Duodenal mucosa (tissue), 2 donors: ENCODE results near the gene SNAI3.
A peak's percentile ranks its signal among the peaks of the same experiment; 100 is the strongest.

Source experiments
- H3K27ac ChIP-seq: one replicate; pipeline ENCODE4 v1.7.0; 2013; ENCODE audit warnings: low read depth, low read length
- H3K27me3 ChIP-seq, 2 donors: one replicate each; pipeline ENCODE4 v1.7.0; 2013; ENCODE audit warnings: low read length in 2 of 2, control low read depth in 1 of 2; ENCODE audit not compliant: insufficient read depth in 2 of 2, control insufficient read depth in 1 of 2
- H3K36me3 ChIP-seq, 2 donors: one replicate each; pipeline ENCODE4 v1.7.0; 2013; ENCODE audit warnings: low read length in 2 of 2, control low read depth in 1 of 2; ENCODE audit not compliant: insufficient read depth in 2 of 2, control insufficient read depth in 1 of 2
- H3K4me1 ChIP-seq, 2 donors: one replicate each; pipeline ENCODE4 v1.7.0; 2013; ENCODE audit warnings: low read length in 2 of 2, control low read depth in 1 of 2; ENCODE audit not compliant: insufficient read depth in 2 of 2, control insufficient read depth in 1 of 2
- H3K4me3 ChIP-seq, 2 donors: one replicate each; pipeline ENCODE4 v1.7.0; 2013; ENCODE audit warnings: low read length in 2 of 2, low read depth in 1 of 2
- H3K9ac ChIP-seq, 2 donors: one replicate each; pipeline ENCODE4 v1.7.0; 2013; ENCODE audit warnings: low read length in 2 of 2, low read depth in 1 of 2
- H3K9me3 ChIP-seq, 2 donors: one replicate each; pipeline ENCODE4 v1.7.0; 2013; ENCODE audit warnings: low read length in 2 of 2, control low read depth in 1 of 2; ENCODE audit not compliant: control insufficient read depth in 1 of 2

SNAI3 gene

DNA sequence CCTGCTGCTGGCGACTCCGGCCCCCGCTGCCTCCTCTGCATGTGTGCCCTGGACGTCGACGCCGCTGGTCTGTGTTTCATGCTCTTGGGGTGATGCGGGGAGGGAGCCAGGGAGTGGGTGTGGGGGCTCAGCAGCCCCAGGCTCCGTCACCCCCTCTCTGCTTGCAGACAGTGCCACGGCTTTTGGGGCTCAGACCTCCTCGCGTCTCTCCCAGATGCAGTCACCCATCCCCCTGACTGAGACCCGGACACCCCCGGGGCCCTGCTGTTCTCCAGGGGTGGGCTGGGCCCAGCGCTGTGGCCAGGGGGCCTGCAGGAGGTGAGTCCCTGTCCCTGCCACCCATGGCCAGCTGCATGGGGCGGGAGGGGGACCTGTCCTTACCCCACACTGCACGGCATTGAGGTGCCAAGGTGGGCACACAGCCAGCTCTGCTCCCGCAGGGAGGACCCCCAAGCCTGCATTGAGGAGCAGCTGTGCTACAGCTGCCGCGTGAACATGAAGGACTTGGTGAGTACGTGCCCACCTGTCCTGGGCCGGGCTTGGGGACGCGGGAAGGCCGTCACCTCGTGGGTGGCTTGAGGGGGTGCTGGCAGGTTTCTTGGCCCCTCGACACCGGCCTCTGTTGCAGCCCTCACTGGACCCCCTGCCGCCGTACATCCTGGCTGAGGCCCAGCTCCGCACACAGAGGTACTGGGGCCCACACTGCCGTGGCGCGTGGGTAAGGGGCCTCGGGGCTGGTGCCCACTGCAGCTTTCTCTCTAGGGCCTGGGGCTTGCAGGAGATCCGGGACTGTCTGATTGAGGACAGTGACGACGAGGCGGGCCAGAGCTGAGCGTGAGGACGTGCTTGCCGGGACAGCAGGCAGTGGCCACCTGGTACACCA, 28.4 kb upstream of the SNAI3 start:
- H3K36me3 ChIP-seq: peaks cover 39 to 68% of the 10 kb centered on the region in 2 donors

DNA sequence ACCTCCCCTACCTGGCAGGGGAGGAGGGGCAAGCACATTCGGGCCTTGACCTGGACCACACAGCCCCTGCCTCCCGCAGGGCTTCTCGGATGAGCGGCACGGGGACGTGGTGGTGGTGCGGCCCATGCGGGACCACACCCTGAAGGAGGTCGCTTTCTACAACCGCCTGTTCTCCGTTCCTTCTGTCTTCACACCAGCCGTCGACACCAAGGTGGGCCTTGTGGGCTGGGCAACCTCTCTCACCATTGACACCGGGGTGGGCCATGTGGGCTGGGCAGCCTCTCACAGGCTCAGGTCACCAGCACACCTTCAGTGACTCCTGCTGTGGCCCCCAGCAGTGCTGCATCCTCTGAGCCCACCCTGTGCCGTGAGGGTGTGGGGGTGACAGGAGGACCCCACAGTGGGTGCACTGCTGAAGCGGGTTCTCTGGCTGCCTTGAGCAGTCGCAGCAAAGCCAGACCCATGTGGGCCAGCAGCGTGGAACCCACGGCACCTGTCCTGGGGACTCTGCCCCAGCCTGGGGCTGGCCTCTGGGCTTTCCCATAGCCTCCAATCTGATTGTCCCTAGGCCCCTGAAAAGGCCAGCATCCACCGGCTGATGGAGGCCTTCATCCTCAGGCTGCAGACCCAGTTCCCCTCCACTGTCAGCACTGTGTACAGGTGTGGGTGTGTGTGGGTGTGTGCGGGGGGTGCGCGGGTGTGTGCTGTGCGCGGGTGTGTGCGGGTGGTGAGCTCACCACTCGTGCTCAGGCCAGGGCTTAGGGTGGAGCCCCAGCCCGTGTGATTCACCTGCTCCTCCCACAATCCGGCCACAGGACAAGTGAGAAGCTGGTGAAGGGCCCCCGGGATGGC, 27.5 kb upstream of the SNAI3 start:
- no peak overlapping the region for H3K9ac ChIP-seq
- H3K4me1 ChIP-seq: no peaks in the 10 kb centered on the region
- no peaks in the 10 kb centered on the region for H3K27me3 ChIP-seq
- no peak overlapping the region for H3K27ac ChIP-seq
- no peak overlapping the region for H3K4me3 ChIP-seq
- peaks cover 31 to 60% of the 10 kb centered on the region in 2 donors for H3K36me3 ChIP-seq
- no peaks in the 10 kb centered on the region for H3K9me3 ChIP-seq

More for the DNA sequence above, 28.4 kb upstream of the SNAI3 start:
- no peaks in the 10 kb centered on the region for H3K9me3 ChIP-seq
- no peak overlapping the region for H3K9ac ChIP-seq
- H3K27me3 ChIP-seq: no peaks in the 10 kb centered on the region
- no peaks in the 10 kb centered on the region for H3K4me1 ChIP-seq
- no peak overlapping the region for H3K4me3 ChIP-seq
- H3K27ac ChIP-seq: no peak overlapping the region

DNA sequence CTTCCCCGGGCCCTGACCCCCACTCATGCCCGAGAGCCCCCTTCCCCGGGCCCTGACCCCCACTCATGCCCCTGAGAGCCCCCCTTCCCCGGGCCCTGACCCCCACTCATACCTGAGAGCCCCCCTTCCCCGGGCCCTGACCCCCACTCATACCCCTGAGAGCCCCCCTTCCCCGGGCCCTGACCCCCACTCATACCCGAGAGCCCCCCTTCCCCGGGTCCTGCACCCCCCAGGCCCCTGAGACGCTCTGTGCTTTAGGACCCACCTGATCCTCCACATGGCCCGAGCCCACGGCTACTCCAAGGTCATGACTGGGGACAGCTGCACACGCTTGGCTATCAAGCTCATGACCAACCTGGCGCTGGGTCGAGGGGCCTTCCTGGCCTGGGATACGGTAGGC, 26.7 kb upstream of the SNAI3 start:
- H3K9ac ChIP-seq: no peak overlapping the region
- no peaks in the 10 kb centered on the region for H3K9me3 ChIP-seq
- H3K36me3 ChIP-seq: peaks cover 28 to 52% of the 10 kb centered on the region in 2 donors
- no peaks in the 10 kb centered on the region for H3K4me1 ChIP-seq
- no peaks in the 10 kb centered on the region for H3K27me3 ChIP-seq
- no peak overlapping the region for H3K27ac ChIP-seq
- no peak overlapping the region for H3K4me3 ChIP-seq

DNA sequence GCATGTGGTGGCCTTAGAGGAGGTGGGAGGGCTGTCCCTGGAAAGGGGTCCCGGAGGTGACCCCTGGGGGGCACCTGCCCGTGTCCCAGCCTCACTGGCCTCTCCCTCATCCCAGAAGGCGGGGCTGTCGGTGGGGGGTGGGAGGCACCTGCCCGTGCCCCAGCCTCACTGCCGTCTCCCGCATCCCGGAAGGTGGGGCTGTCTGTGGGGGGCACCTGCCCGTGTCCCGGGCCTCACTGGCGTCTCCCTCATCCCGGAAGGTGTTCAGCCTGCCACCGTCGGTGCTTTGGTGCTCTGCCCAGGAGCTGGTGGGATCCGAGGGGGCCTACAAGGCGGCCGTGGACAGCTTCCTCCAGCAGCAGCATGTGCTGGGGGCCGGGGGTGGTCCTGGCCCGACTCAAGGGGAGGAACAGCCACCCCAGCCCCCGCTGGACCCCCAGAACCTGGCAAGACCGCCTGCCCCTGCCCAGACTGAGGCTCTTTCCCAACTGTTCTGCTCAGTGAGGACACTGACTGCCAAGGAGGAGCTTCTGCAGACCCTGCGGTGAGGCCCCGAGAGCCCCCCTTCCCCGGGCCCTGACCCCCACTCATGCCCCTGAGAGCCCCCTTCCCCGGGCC, 26.2 kb upstream of the SNAI3 start:
- peaks cover 22 to 47% of the 10 kb centered on the region in 2 donors for H3K36me3 ChIP-seq
- H3K4me3 ChIP-seq: no peak overlapping the region
- H3K4me1 ChIP-seq: peaks cover under 1 to 1% of the 10 kb centered on the region in 2 donors
- H3K27me3 ChIP-seq: no peaks in the 10 kb centered on the region
- H3K27ac ChIP-seq: no peak overlapping the region
- H3K9me3 ChIP-seq: no peaks in the 10 kb centered on the region
- no peak overlapping the region for H3K9ac ChIP-seq

DNA sequence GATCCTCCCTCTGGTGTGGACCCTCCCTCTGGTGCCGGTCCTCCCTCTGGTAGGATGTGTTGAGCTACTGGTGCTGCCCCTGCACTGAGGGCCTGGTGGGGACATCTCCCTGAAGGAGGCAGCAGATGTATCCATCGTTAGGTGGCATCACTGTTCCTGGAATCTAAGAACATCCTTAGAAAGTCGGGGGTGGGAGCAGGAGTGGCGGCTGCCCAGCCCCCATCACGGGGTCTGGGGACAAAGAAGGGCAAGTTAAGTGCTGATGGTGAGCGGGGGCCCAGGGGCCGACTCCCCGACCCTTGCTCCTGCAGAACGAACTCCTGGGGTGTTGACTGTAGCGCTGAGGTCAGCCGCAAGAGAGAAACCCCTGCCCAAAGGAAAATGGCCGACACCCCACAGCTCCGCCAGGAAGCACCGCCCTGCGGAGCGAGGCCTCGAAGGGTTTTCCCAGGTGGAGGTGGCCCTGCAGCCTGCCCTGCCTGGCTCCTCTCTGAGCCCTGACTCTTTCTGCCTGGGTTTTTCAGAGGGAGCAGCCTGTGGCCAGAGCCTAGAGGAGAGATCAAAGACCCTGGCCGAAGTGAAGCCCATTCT, 25.5 kb upstream of the SNAI3 start:
- Histone ChIP-seq H3K4me3 (no peak overlapping the region), H3K9ac (no peak overlapping the region), H3K4me1 (peaks cover 7% of the 10 kb centered on the region in 2 donors), H3K27ac (no peak overlapping the region), H3K27me3 (no peaks in the 10 kb centered on the region), H3K36me3 (peaks cover 15 to 41% of the 10 kb centered on the region in 2 donors), H3K9me3 (no peaks in the 10 kb centered on the region)

DNA sequence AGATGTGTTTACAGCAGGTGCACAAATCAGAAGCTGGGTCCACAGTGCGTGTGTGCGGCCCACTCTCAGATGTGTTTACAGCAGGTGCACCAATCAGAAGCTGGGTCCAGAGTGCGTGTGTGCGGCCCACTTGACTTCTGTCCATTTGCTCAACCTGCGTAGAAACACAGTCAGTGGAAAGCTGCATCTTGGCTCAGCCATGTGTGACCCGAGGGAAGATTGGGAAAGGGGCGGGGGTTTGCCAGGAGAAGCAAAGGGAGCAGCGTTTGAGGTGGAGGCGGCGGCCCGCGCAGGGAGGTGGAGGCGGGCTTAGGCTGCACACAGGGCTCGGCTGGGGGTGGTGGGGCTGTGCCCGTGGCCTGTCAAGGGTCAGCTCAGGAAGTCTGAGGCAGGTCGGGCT, 24.2 kb upstream of the SNAI3 start:
- no peak overlapping the region for H3K27ac ChIP-seq
- H3K27me3 ChIP-seq: no peaks in the 10 kb centered on the region
- H3K4me1 ChIP-seq: peaks cover 8 to 10% of the 10 kb centered on the region in 2 donors
- H3K4me3 ChIP-seq: no peak overlapping the region
- no peak overlapping the region for H3K9ac ChIP-seq
- no peaks in the 10 kb centered on the region for H3K9me3 ChIP-seq
- peaks cover 11 to 28% of the 10 kb centered on the region in 2 donors for H3K36me3 ChIP-seq

DNA sequence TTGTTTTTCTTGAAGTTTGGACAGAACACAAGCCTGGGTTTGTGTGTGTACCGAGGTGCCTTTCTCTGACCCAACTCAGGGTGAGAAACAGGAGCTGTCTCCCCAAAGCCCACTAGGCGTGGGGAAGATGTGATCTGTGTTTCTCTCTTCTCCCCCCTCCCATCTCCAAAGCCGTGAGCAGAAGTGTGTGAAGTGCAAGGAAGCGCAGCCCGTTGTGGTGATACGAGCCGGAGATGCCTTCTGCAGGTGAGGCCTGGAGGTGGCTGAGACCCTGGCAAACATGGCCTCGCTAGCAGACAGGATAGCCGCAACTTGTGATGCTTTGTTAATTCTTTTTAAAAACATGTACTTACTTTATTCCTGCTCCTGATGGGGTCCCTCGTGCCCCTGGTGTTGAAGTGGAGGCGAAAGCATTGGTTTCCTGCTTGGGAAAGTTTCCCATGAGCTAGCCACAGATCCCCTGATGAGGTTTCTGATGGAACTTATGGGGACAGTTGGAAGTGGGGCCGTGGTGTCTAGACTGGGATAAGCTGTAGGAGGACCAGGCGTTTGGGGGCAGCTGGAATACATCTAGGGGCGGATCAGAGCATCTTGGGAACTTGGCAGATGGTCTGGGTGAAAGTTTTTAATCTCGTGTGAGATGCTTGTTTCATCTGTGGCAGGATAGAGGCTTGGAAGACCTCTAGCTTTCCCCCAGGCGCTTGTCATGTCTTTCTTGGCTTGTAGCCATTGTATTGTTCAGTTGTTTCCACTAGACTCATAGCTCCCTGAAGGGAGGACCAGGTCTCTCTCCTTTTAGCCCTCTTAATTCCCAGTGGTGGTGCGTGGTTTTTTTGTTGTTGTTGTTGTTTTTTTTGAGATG, 20.9 kb upstream of the SNAI3 start:
- Histone ChIP-seq H3K27ac (no peak overlapping the region), H3K36me3 (peaks cover 0 to 5% of the 10 kb centered on the region in 2 donors), H3K4me3 (peak overlapping the region; percentile 94 to 95), H3K4me1 (peaks cover 16 to 35% of the 10 kb centered on the region in 2 donors), H3K9me3 (no peaks in the 10 kb centered on the region), H3K27me3 (no peaks in the 10 kb centered on the region), H3K9ac (peak overlapping the region; percentile 75 to 85)

DNA sequence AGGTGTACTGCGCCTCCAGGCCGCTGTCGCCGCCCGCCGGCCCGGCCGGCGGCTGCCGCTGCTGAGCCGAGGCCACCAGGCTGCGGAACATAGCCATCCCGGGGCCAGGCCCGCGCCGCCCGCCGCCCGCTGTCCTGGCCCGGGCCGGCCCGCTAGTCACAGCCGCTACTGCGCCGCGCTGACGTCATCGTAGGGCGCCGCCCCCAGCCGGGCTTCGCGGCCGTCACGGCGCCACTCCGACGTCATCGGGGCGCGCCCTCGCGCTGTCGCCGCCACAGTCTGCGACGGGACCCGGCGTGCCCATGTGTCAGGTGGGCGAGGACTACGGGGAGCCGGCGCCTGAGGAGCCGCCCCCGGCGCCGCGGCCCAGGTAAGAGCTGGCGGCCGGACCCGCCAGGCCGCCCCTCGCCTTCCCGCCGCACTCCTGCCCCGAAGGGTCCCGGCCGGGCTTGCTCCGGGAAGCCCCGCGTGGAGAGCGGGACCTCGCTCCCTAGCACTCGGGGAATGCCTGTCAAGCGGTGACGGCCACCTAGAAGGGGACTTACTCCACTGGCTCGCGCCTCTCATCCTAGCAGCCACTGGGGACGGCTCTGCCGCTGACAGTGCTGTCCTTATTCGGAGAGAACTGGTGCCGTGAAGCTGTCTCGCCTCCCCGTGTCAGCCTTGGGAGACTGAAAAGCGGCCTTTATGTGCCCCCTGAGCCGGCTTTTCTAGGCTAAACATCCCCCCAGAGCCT, 20.1 kb upstream of the SNAI3 start, which contains the start of the genes CTU2 and RNF166:
TSS of gene CTU2 (plus strand) at position 275 of the 736 bp plus-strand sequence. CDS start at position 303, 28 bp downstream.
TSS of gene RNF166 (minus strand) at position 180 of the 736 bp plus-strand sequence. CDS start at position 97, 83 bp downstream.
- Histone ChIP-seq H3K4me1 (peaks cover 16 to 43% of the 10 kb centered on the region in 2 donors), H3K27me3 (no peaks in the 10 kb centered on the region), H3K36me3 (peaks cover 0 to 5% of the 10 kb centered on the region in 2 donors), H3K4me3 (peak within 1 kb of the TSS; percentile 94 to 95), H3K27ac (peak within 1 kb of the TSS; percentile 50), H3K9me3 (no peaks in the 10 kb centered on the region), H3K9ac (peak within 1 kb of the TSS; percentile 75 to 85)
